Activated naive CD8-positive, alpha-beta T cell (primary cell): Measurements from ENCODE around the gene TOP3B.

ENCODE experiments used
- H3K27ac Mint-ChIP-seq: one replicate; pipeline ENCODE4 v1.8.0; 2021; ENCODE audit warnings: mixed read lengths
- H3K27me3 Mint-ChIP-seq: one replicate; pipeline ENCODE4 v1.8.0; 2021; ENCODE audit warnings: mixed read lengths
- H3K36me3 Mint-ChIP-seq: one replicate; pipeline ENCODE4 v1.8.0; 2021; ENCODE audit warnings: mixed read lengths
- H3K4me1 Mint-ChIP-seq: one replicate; pipeline ENCODE4 v1.8.0; 2021; ENCODE audit warnings: low read depth, mixed read lengths
- H3K4me3 Mint-ChIP-seq: one replicate; pipeline ENCODE4 v1.8.0; 2021; ENCODE audit warnings: mild to moderate bottlenecking, mixed read lengths
- H3K9me3 Mint-ChIP-seq: one replicate; pipeline ENCODE4 v1.8.0; 2021; ENCODE audit warnings: low read depth, mixed read lengths

TOP3B gene

GRCh38 chr22:21996175-21996720 lies 13.7 kb upstream of the TOP3B start:
- no peaks in the 10 kb centered on the region for H3K36me3 Mint-ChIP-seq
- H3K9me3 Mint-ChIP-seq, result no peaks in the 10 kb centered on the region
- H3K4me3 Mint-ChIP-seq, result no peak overlapping the region
- no peak overlapping the region for H3K27ac Mint-ChIP-seq
- H3K27me3 Mint-ChIP-seq, result peaks cover 2% of the 10 kb centered on the region
- no peaks in the 10 kb centered on the region for H3K4me1 Mint-ChIP-seq

- Mint-ChIP-seq H3K36me3 (no peaks in the 10 kb centered on the region), H3K27me3 (peaks cover 2% of the 10 kb centered on the region), H3K9me3 (no peaks in the 10 kb centered on the region), H3K4me3 (no peak overlapping the region), H3K27ac (no peak overlapping the region), H3K4me1 (no peaks in the 10 kb centered on the region)
Measured at GRCh38 chr22:21995660-21996059, 13.1 kb upstream of the TOP3B start.

GRCh38 chr22:21994881-21995444 lies 12.4 kb upstream of the TOP3B start:
- peaks cover 2% of the 10 kb centered on the region for H3K27me3 Mint-ChIP-seq
- no peaks in the 10 kb centered on the region for H3K9me3 Mint-ChIP-seq
- H3K36me3 Mint-ChIP-seq, result no peaks in the 10 kb centered on the region
- no peak overlapping the region for H3K27ac Mint-ChIP-seq
- no peaks in the 10 kb centered on the region for H3K4me1 Mint-ChIP-seq
- no peak overlapping the region for H3K4me3 Mint-ChIP-seq

- Mint-ChIP-seq H3K27ac (no peak overlapping the region), H3K4me1 (no peaks in the 10 kb centered on the region), H3K9me3 (no peaks in the 10 kb centered on the region), H3K4me3 (no peak overlapping the region), H3K36me3 (no peaks in the 10 kb centered on the region), H3K27me3 (peaks cover 2% of the 10 kb centered on the region)
Measured at GRCh38 chr22:21992593-21993237, 10.1 kb upstream of the TOP3B start.

- no peaks in the 10 kb centered on the region for H3K36me3 Mint-ChIP-seq
- peaks cover 2% of the 10 kb centered on the region for H3K27me3 Mint-ChIP-seq
- H3K27ac Mint-ChIP-seq, result no peak overlapping the region
- H3K4me1 Mint-ChIP-seq, result no peaks in the 10 kb centered on the region
- H3K4me3 Mint-ChIP-seq, result no peak overlapping the region
- no peaks in the 10 kb centered on the region for H3K9me3 Mint-ChIP-seq
Measured at GRCh38 chr22:21991774-21992173, 9.2 kb upstream of the TOP3B start.

DNA sequence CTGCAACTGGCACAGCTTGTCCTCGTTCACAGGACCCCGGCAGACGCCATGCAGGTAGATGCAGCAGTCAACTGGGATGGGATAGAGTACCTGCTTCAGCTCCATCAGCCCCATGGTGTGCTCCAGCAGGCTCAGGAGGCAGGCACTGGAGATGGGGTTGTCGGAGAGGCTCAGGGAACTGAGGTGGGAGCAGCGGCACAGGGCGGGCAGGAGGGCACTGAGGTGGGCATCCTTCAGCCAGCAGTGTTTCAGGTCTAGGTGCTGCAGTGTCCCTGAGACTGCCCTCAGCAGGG lies 8.7 kb upstream of the TOP3B start:
- H3K4me3 Mint-ChIP-seq, result no peak overlapping the region
- H3K27me3 Mint-ChIP-seq, result peaks cover 2% of the 10 kb centered on the region
- H3K36me3 Mint-ChIP-seq, result no peaks in the 10 kb centered on the region
- no peak overlapping the region for H3K27ac Mint-ChIP-seq
- H3K9me3 Mint-ChIP-seq, result no peaks in the 10 kb centered on the region
- H3K4me1 Mint-ChIP-seq, result no peaks in the 10 kb centered on the region

DNA sequence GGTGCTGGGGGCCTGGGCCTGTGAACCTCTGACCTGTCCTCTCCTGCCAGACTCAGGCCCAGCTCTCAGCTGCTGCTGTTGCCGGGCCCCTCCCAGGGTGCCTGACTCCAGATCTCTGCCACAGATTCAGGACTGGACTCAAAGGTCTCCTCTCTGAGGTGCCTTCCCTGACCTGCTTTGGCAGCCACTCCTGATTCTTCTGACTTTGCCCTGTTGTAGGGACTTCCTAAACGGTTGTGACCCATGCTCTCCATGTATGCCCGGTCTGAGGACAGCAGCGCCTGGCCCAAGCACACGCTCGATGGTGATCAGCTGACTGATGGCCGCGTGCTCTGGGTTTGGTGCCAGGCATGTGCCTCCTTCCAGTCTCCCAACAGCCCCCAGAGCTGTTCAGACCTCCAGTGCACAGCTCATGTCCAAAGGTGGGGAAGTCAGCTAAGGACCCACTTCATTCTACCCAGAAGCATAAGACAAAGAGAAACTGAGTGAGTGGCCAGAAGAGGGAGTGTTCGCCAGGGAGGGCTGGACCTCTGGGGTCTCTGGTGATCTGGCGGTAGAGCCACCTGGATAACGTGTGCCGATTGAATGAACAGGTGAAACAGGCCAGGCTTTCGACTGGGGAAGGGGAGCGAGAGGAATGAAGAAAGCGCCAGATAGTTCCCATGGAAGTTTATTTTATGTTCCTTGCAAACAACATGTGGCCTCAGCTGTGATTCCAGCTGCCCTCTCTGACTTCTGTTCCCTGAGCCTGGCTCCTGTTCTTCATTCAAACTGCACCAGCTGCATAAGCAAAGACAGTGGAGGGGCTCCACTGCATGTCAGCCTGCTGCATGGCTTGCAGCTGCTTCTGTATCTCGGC lies 8.1 kb upstream of the TOP3B start:
- no peaks in the 10 kb centered on the region for H3K9me3 Mint-ChIP-seq
- H3K4me1 Mint-ChIP-seq, result no peaks in the 10 kb centered on the region
- H3K27ac Mint-ChIP-seq, result no peak overlapping the region
- H3K36me3 Mint-ChIP-seq, result no peaks in the 10 kb centered on the region
- H3K4me3 Mint-ChIP-seq, result no peak overlapping the region
- peaks cover 2% of the 10 kb centered on the region for H3K27me3 Mint-ChIP-seq

- peaks cover 2% of the 10 kb centered on the region for H3K27me3 Mint-ChIP-seq
- H3K9me3 Mint-ChIP-seq, result no peaks in the 10 kb centered on the region
- no peak overlapping the region for H3K4me3 Mint-ChIP-seq
- H3K27ac Mint-ChIP-seq, result no peak overlapping the region
- H3K36me3 Mint-ChIP-seq, result no peaks in the 10 kb centered on the region
- H3K4me1 Mint-ChIP-seq, result no peaks in the 10 kb centered on the region
Measured at GRCh38 chr22:21989049-21989448, 6.5 kb upstream of the TOP3B start.

- Mint-ChIP-seq H3K27me3 (no peaks in the 10 kb centered on the region), H3K4me3 (no peak overlapping the region), H3K9me3 (no peaks in the 10 kb centered on the region), H3K27ac (no peak overlapping the region), H3K36me3 (no peaks in the 10 kb centered on the region), H3K4me1 (peaks cover 15% of the 10 kb centered on the region)
Measured at GRCh38 chr22:21985214-21985613, 2.6 kb upstream of the TOP3B start.

- H3K27me3 Mint-ChIP-seq, result no peaks in the 10 kb centered on the region
- H3K27ac Mint-ChIP-seq, result no peak overlapping the region
- H3K4me1 Mint-ChIP-seq, result peaks cover 19% of the 10 kb centered on the region
- no peaks in the 10 kb centered on the region for H3K9me3 Mint-ChIP-seq
- H3K4me3 Mint-ChIP-seq, result no peak overlapping the region
- H3K36me3 Mint-ChIP-seq, result no peaks in the 10 kb centered on the region
Measured at GRCh38 chr22:21984793-21985192, 2.2 kb upstream of the TOP3B start.

DNA sequence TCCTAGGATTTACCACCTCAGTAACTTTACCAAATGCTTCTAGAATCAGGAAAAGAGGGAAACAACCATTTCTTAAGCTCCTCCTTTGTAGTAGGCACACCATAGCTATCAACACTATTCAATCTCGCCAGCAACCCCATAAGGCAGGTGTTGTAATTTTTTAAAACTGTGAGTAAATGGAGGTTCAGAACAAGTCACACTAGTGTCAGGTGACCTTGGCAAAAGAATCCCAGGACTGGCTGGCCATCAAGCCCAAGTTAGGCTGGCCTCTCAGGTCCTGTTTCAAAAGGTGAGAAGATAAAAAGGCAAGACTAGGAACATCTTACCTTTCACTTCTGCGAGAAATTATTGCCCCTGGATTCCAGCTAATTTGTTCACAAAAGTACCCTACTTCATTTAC lies 713 bp downstream of the TOP3B start:
- Mint-ChIP-seq H3K27ac (peak overlapping the region; percentile 84), H3K9me3 (no peaks in the 10 kb centered on the region), H3K4me3 (peak overlapping the region; percentile 91), H3K27me3 (no peaks in the 10 kb centered on the region), H3K36me3 (no peaks in the 10 kb centered on the region), H3K4me1 (peaks cover 30% of the 10 kb centered on the region)

- peak overlapping the region; percentile 91 for H3K4me3 Mint-ChIP-seq
- peaks cover 35% of the 10 kb centered on the region for H3K4me1 Mint-ChIP-seq
- no peaks in the 10 kb centered on the region for H3K9me3 Mint-ChIP-seq
- H3K27me3 Mint-ChIP-seq, result no peaks in the 10 kb centered on the region
- no peaks in the 10 kb centered on the region for H3K36me3 Mint-ChIP-seq
- H3K27ac Mint-ChIP-seq, result no peak overlapping the region
Measured at GRCh38 chr22:21980547-21980946, 2.0 kb downstream of the TOP3B start.

DNA sequence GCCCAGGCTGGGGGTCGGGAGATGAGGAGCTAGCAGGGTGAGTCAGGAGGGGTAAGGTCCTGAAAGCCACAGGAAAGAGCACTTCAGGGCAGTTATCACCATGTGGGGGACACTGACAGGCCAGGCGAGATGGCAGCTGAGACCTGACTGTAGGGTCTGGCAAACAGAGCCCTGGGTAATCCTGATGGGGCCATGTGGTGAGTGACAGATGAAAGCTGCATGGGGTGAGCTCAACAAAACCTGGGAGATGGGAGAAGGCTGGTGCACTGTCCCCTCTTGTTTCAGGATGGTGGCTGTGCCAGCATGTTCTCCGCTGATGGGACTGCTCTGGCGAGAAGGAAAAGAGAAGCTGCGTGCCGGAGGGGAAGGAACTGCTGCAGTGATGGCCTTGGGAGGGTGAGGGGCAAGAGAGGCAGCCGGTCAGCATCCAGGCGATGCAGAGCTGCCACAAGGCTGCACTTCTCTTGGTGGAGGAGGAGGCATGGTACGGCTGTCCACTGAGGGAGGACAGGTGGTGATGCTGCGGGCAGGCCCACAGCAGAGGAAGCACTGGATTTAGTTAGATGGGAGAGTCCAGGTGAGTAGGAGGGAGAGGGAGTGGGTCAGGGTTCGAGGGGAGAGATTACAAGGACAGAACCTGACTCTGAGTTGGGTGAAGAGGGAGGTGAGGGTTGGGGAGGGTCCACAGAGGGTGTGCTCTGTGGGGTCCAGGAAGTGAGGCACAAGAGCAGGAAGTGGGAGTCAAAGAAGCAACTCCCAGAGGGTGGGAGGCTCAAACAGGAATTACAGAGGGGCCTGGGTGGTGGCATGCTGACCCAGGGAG lies 3.8 kb downstream of the TOP3B start:
- Mint-ChIP-seq H3K4me1 (peaks cover 36% of the 10 kb centered on the region), H3K4me3 (no peak overlapping the region), H3K27me3 (no peaks in the 10 kb centered on the region), H3K36me3 (no peaks in the 10 kb centered on the region), H3K27ac (peak overlapping the region; percentile 54), H3K9me3 (no peaks in the 10 kb centered on the region)

- Mint-ChIP-seq H3K36me3 (no peaks in the 10 kb centered on the region), H3K4me1 (peaks cover 36% of the 10 kb centered on the region), H3K9me3 (no peaks in the 10 kb centered on the region), H3K4me3 (no peak overlapping the region), H3K27me3 (no peaks in the 10 kb centered on the region), H3K27ac (no peak overlapping the region)
Measured at GRCh38 chr22:21977814-21978213, 4.8 kb downstream of the TOP3B start.
